Testis (tissue), 2 donors: ENCODE results near the gene SCN4B.

ENCODE experiments used
- CTCF ChIP-seq, 3 experiments: fragments of 450-650 bp in 2 of 3; fragments of 200-600 bp in 1 of 3; sonication (generic) in 1 of 3; IDR thresholded peaks; one replicate each; pipeline ENCODE4 v1.5.1; 2016 to 2019; ENCODE audit warnings: antibody characterized with exemption in 3 of 3, mild to moderate bottlenecking in 2 of 3, moderate library complexity in 1 of 3
- POLR2A ChIP-seq: fragments of 450-650 bp; IDR thresholded peaks from one replicate; pipeline ENCODE4 v1.6.1; 2017; ENCODE audit warnings: antibody characterized with exemption, mild to moderate bottlenecking, moderate library complexity

- TF ChIP-seq CTCF (IDR thresholded peaks at IDR 0.05): no peak
- no peak for TF ChIP-seq POLR2A
These were observed 23.0 kb downstream of the SCN4B start for GRCh38 chr11:118129471-118130172.
